Measurements from ENCODE around the gene ATG5. TPM values are rescaled to one million over a fixed set of nuclear protein-coding genes. Genes with fewer than 3 reads are reported as not detected.
"Not testable (repeated sequence)": the region's sequence is repeated elsewhere in the genome, so short reads cannot be mapped to it uniquely, and the experiment has no call there.

Gene ATG5
- total RNA-seq, 1 donor from 2014 or later, result 45.3 TPM

- DNase-seq, result peak; percentile 26
Observed at GRCh38 chr6:106256201-106256968, 69.2 kb downstream of the ATG5 start.

GRCh38 chr6:106255306-106255705, 70.3 kb downstream of the ATG5 start:
- DNase-seq, result no peak

- no peak for DNase-seq
Observed at GRCh38 chr6:106254636-106255035, 70.9 kb downstream of the ATG5 start.

- no peak for DNase-seq
Observed at GRCh38 chr6:106253731-106254130, 71.8 kb downstream of the ATG5 start.

- no peak for DNase-seq
Observed at GRCh38 chr6:106253172-106253571, 72.4 kb downstream of the ATG5 start.

GRCh38 chr6:106252687-106253086, 72.9 kb downstream of the ATG5 start:
- DNase-seq, result peak; percentile 7

GRCh38 chr6:106251531-106252255, 73.9 kb downstream of the ATG5 start:
- DNase-seq, result not testable (repeated sequence)

- no peak for DNase-seq
Observed at GRCh38 chr6:106250953-106251352, 74.6 kb downstream of the ATG5 start.

GRCh38 chr6:106249658-106250057, 75.9 kb downstream of the ATG5 start:
- DNase-seq, result no peak

GRCh38 chr6:106247733-106248132, 77.8 kb downstream of the ATG5 start:
- no peak for DNase-seq

GRCh38 chr6:106247293-106247692, 78.3 kb downstream of the ATG5 start:
- no peak for DNase-seq

GRCh38 chr6:106244931-106245330, 80.6 kb downstream of the ATG5 start:
- DNase-seq, result no peak

- no peak for DNase-seq
Observed at GRCh38 chr6:106244521-106244920, 81.0 kb downstream of the ATG5 start.

GRCh38 chr6:106243261-106243660, 82.3 kb downstream of the ATG5 start:
- DNase-seq, result no peak

- no peak for DNase-seq
Observed at GRCh38 chr6:106241498-106241897, 84.1 kb downstream of the ATG5 start.

GRCh38 chr6:106237286-106237685, 88.3 kb downstream of the ATG5 start:
- no peak for DNase-seq

GRCh38 chr6:106229876-106230445, 95.6 kb downstream of the ATG5 start:
- not testable (repeated sequence) for DNase-seq

GRCh38 chr6:106227612-106228507, 97.7 kb downstream of the ATG5 start:
- DNase-seq, result no peak

- no peak for DNase-seq
Observed at GRCh38 chr6:106226676-106227075, 98.9 kb downstream of the ATG5 start.

- no peak for DNase-seq
Observed at GRCh38 chr6:106225581-106225980, 100.0 kb downstream of the ATG5 start.

- DNase-seq, result peak; percentile 79
Observed at GRCh38 chr6:106223300-106223930, 102.1 kb downstream of the ATG5 start.

- no peak for DNase-seq
Observed at GRCh38 chr6:106220485-106220884, 105.1 kb downstream of the ATG5 start.

Data from tongue (tissue), 2 donors.